T-helper 17 cell (primary cell): ENCODE results near the gene PHACTR2. TPM values are rescaled to one million over a fixed set of nuclear protein-coding genes. Genes with fewer than 3 reads are reported as not detected.
A peak's percentile ranks its signal among the peaks of the same experiment; 100 is the strongest.
"Not testable (repeated sequence)": the region's sequence is repeated elsewhere in the genome, so short reads cannot be mapped to it uniquely, and the experiment has no call there.

Source experiments
- ATAC-seq: fragments of 150-1000 bp; cut with Tn5 transposase; 2 replicates; pipeline ENCODE4 v1.10.0; 2021; ENCODE audit warnings: mild to moderate bottlenecking, moderate library complexity
- DNase-seq, 3 donors: peaks; one replicate each; pipeline versions ENCODE4 v3.0.0 to v3.0.0-alpha.2; 2020 to 2021
- H3K9me3 ChIP-seq: one replicate; pipeline ENCODE4 v1.7.0; 2013; ENCODE audit warnings: low read length, mild to moderate bottlenecking; ENCODE audit not compliant: control insufficient read depth, poor library complexity, severe bottlenecking
- H3K27ac Mint-ChIP-seq: one replicate; pipeline ENCODE4 v1.8.0; 2022; ENCODE audit warnings: mild to moderate bottlenecking, moderate library complexity, mixed read lengths
- H3K27me3 Mint-ChIP-seq: one replicate; pipeline ENCODE4 v1.8.0; 2022; ENCODE audit warnings: mixed read lengths
- H3K36me3 Mint-ChIP-seq: one replicate; pipeline ENCODE4 v1.8.0; 2022; ENCODE audit warnings: low read depth, mixed read lengths
- H3K4me1 Mint-ChIP-seq: one replicate; pipeline ENCODE4 v1.8.0; 2022; ENCODE audit warnings: mild to moderate bottlenecking, mixed read lengths
- H3K4me3 Mint-ChIP-seq: one replicate; pipeline ENCODE4 v1.8.0; 2022; ENCODE audit warnings: mild to moderate bottlenecking, moderate library complexity, mixed read lengths
- total RNA-seq, 4 donors: library from RNA in 2 of 4; stranded (reverse) in 2 of 4; gene quantifications; one replicate each; pipeline ENCODE4 v1.2.3 and lab custom pipeline; 2022 to 2026

The PHACTR2 gene
- total RNA-seq (10 to 100 TPM; 66.1 to 66.3 TPM), total RNA-seq (lab: John Stamatoyannopoulos, UW) (142 to 234 reads per million in 2 donors)

GRCh38 chr6:143677891-143678791 is at the start of gene PHACTR2:
PHACTR2 (plus strand) TSS chr6:143677965; CDS start chr6:143678164, 199 bp downstream.
- no peak within 1 kb of the TSS for H3K27ac Mint-ChIP-seq
- H3K27me3 Mint-ChIP-seq: no peaks in the 10 kb centered on the region
- ATAC-seq: peak; percentile 88
- peaks cover 24% of the 10 kb centered on the region for H3K4me1 Mint-ChIP-seq
- H3K36me3 Mint-ChIP-seq: peaks cover 2% of the 10 kb centered on the region
- peak within 1 kb of the TSS; percentile 76 for H3K4me3 Mint-ChIP-seq
- peak; percentile 15 to 39 (median 27) for DNase-seq
- H3K9me3 ChIP-seq: peaks cover 2% of the 10 kb centered on the region

DNA sequence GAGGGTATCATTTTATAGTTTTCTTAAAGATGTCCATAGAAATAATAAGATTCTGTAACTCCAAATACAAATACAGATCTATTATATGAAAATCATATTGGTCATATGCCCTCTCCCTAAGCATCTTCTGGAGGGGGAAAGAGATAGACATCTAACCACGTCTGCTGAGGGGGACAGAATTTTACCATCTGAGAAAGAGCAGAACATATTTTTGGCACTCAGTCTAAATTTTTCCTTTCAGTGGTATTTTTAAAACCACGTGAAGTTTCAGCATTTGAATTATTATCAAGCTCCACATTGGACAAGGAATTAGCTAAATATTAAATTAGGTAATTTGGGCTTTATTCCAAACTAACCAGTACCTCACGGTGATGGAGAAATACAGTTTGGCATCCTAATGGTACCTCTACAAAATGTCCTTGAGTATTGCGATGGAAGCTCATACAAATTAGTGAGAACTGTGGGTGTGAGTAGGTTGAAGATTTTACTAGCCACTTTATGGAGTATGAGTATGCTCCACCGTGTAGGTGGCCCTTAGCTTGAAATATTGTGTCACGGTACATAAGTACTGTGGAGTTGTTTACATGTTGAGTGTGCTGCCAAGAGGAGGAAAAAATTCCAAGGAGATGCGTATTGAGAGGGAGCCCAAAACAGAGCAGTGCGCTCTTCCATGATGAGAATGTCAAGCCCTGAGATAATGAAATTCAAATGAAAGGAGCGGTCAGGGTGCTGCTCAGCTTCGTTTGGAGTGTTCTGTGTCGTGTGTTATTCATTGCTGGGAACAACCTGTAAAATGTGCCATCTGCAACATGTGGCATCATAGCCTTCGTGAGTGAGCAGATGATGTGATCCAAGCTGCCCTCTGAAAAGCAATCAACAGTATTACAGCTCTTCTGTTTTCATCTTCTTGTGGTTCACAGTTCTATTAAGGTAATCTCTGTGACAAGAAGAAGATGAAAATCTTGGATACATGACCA is 48.4 kb upstream of the PHACTR2 start:
- H3K27ac Mint-ChIP-seq: peak overlapping the region; percentile 2
- DNase-seq: no peak
- no peaks in the 10 kb centered on the region for H3K27me3 Mint-ChIP-seq
- H3K4me1 Mint-ChIP-seq: peaks cover 30% of the 10 kb centered on the region
- no peak for ATAC-seq
- no peaks in the 10 kb centered on the region for H3K9me3 ChIP-seq
- peaks cover 2% of the 10 kb centered on the region for H3K36me3 Mint-ChIP-seq
- H3K4me3 Mint-ChIP-seq: no peak overlapping the region

GRCh38 chr6:143631196-143631595 is 46.6 kb upstream of the PHACTR2 start:
- H3K4me1 Mint-ChIP-seq: peaks cover 22% of the 10 kb centered on the region
- not testable (repeated sequence) for H3K27ac Mint-ChIP-seq, H3K36me3 Mint-ChIP-seq, H3K4me3 Mint-ChIP-seq, DNase-seq, H3K27me3 Mint-ChIP-seq, ATAC-seq, H3K9me3 ChIP-seq

- H3K9me3 ChIP-seq: no peaks in the 10 kb centered on the region
- no peak for DNase-seq
- no peak overlapping the region for H3K27ac Mint-ChIP-seq
- no peak overlapping the region for H3K4me3 Mint-ChIP-seq
- no peaks in the 10 kb centered on the region for H3K27me3 Mint-ChIP-seq
- ATAC-seq: no peak
- peaks cover 26% of the 10 kb centered on the region for H3K4me1 Mint-ChIP-seq
- H3K36me3 Mint-ChIP-seq: peaks cover 2% of the 10 kb centered on the region
These were observed 44.9 kb upstream of the PHACTR2 start for GRCh38 chr6:143632894-143633293.

DNA sequence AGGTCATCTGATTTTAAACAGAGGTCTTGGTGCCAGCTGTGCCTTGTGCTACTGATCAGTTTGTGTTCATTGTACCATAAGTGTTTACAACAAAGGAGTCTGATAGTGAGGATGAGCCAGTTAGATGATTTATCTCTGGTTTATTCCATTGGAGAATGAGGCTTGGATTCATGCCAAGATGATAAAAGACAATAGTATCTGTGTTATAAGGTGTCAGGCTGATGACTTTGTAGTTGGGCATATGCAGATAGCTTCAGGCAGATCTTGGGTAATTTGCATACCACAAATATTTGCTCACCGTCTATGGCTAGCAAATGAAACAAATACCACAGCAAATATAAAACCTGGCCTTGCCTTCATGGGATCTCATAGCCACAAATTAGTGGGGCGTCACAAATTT is 43.3 kb upstream of the PHACTR2 start:
- peaks cover 19% of the 10 kb centered on the region for H3K4me1 Mint-ChIP-seq
- H3K36me3 Mint-ChIP-seq: peaks cover 2% of the 10 kb centered on the region
- H3K27me3 Mint-ChIP-seq: no peaks in the 10 kb centered on the region
- H3K4me3 Mint-ChIP-seq: no peak overlapping the region
- H3K9me3 ChIP-seq: no peaks in the 10 kb centered on the region
- no peak overlapping the region for H3K27ac Mint-ChIP-seq
- ATAC-seq: no peak
- no peak for DNase-seq

DNA sequence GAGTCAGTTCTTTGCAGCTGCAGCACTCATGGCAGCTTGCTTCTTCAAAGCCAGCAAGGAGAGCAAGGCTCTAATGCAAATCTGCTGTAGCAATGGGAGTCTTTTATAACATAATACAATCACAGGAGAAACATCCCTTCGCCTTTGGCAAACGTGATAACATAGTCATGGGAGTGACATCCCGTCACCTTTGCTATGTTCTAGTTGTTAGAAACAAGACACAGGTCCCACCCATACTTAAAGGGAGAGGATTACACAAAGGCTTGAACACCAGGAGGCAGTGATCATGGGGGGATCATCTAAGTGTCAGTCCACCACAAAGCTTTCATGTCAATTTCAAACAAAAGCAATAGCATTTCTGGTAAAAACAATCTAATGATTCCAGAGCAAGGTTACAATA is 40.1 kb upstream of the PHACTR2 start:
- ATAC-seq (no peak), DNase-seq (no peak)
- no peaks in the 10 kb centered on the region for H3K9me3 ChIP-seq
- H3K27ac Mint-ChIP-seq: peak overlapping the region; percentile 74
- H3K27me3 Mint-ChIP-seq: no peaks in the 10 kb centered on the region
- H3K36me3 Mint-ChIP-seq: peaks cover 5% of the 10 kb centered on the region
- no peak overlapping the region for H3K4me3 Mint-ChIP-seq
- peaks cover 22% of the 10 kb centered on the region for H3K4me1 Mint-ChIP-seq

DNA sequence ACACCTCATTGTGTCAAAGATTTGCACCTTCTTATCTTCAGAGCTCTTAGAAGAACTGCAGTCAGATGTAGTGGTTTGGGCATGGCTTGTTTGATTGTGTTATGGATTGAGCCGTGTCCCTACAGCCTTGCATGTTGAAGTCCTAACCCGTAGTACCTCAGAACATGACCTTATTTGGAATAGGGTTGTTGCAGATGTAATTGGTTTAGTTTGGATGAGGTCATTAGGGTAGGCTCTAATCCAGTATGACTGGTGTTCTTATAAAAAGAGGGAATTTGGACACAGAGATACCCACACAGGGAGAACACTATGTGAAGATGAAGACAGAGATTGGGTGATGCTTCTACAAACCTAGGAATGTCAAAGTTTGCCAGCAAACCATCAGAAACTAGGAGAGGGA is 35.4 kb upstream of the PHACTR2 start:
- H3K4me1 Mint-ChIP-seq: peaks cover 10% of the 10 kb centered on the region
- no peaks in the 10 kb centered on the region for H3K9me3 ChIP-seq
- no peak for DNase-seq
- ATAC-seq: no peak
- peaks cover 4% of the 10 kb centered on the region for H3K36me3 Mint-ChIP-seq
- no peak overlapping the region for H3K4me3 Mint-ChIP-seq
- H3K27me3 Mint-ChIP-seq: no peaks in the 10 kb centered on the region
- peak overlapping the region; percentile 16 for H3K27ac Mint-ChIP-seq

- Mint-ChIP-seq H3K36me3 (peaks cover 4% of the 10 kb centered on the region), H3K27ac (peak overlapping the region; percentile 19), H3K4me1 (peaks cover 3% of the 10 kb centered on the region), H3K27me3 (no peaks in the 10 kb centered on the region), H3K4me3 (no peak overlapping the region)
- ATAC-seq: no peak
- DNase-seq: no peak
- H3K9me3 ChIP-seq: no peaks in the 10 kb centered on the region
These were observed 30.6 kb upstream of the PHACTR2 start for GRCh38 chr6:143647191-143647590.

- Mint-ChIP-seq H3K27me3 (no peaks in the 10 kb centered on the region), H3K27ac (peak overlapping the region; percentile 19), H3K36me3 (peaks cover 2% of the 10 kb centered on the region), H3K4me1 (peaks cover 3% of the 10 kb centered on the region), H3K4me3 (no peak overlapping the region)
- DNase-seq (no peak), ATAC-seq (no peak)
- H3K9me3 ChIP-seq: no peaks in the 10 kb centered on the region
These were observed 30.0 kb upstream of the PHACTR2 start for GRCh38 chr6:143647732-143648131.

- ATAC-seq, H3K27me3 Mint-ChIP-seq, H3K4me3 Mint-ChIP-seq, DNase-seq, H3K36me3 Mint-ChIP-seq, H3K4me1 Mint-ChIP-seq, H3K9me3 ChIP-seq, H3K27ac Mint-ChIP-seq: not testable (repeated sequence)
These were observed 28.4 kb upstream of the PHACTR2 start for GRCh38 chr6:143649319-143649718.

GRCh38 chr6:143651328-143651727 is 26.4 kb upstream of the PHACTR2 start:
- ATAC-seq, H3K4me3 Mint-ChIP-seq, H3K27me3 Mint-ChIP-seq, H3K9me3 ChIP-seq, DNase-seq, H3K4me1 Mint-ChIP-seq, H3K27ac Mint-ChIP-seq, H3K36me3 Mint-ChIP-seq: not testable (repeated sequence)

DNA sequence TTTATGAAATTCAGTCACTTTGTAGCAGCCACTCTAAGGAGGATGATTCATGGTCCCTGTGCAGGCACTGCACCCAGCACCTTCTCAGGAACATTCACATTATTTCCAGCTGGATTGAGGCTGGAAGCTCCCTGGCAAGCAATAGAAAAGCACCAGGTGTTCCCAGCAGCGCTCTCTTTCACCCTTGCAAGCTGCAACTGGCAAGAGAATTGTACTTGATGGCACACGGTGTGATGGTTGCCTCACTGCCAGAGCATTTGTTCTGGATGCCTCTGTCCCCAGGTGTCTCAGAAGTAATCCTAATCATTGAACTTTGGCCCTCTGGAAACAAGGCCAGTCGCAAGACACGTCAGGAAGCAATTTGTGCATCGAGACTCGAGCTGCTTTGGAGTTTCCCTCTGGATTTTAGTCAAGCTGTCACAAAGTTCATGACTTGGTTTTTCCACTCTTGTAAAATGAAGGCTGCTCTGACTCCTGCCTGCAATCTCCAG is 24.9 kb upstream of the PHACTR2 start:
- H3K4me3 Mint-ChIP-seq: no peak overlapping the region
- no peak overlapping the region for H3K27ac Mint-ChIP-seq
- H3K9me3 ChIP-seq: no peaks in the 10 kb centered on the region
- H3K4me1 Mint-ChIP-seq: peaks cover 3% of the 10 kb centered on the region
- no peak for DNase-seq
- peaks cover 2% of the 10 kb centered on the region for H3K36me3 Mint-ChIP-seq
- no peaks in the 10 kb centered on the region for H3K27me3 Mint-ChIP-seq
- ATAC-seq: no peak

GRCh38 chr6:143655541-143655940 is 22.2 kb upstream of the PHACTR2 start:
- H3K4me3 Mint-ChIP-seq: no peak overlapping the region
- H3K4me1 Mint-ChIP-seq: no peaks in the 10 kb centered on the region
- DNase-seq: no peak
- no peaks in the 10 kb centered on the region for H3K36me3 Mint-ChIP-seq
- H3K27me3 Mint-ChIP-seq: no peaks in the 10 kb centered on the region
- H3K9me3 ChIP-seq: no peaks in the 10 kb centered on the region
- no peak overlapping the region for H3K27ac Mint-ChIP-seq
- ATAC-seq: no peak
